Stimulated activated CD4-positive, alpha-beta T cell treated with anti-CD3 and anti-CD28 coated beads, Interleukin-1b, Interleukin-23, amount 100 ng/mL, for 4 hours (primary cell): ENCODE data around the gene RPS6KA2.
"Not testable (repeated sequence)": the region's sequence is repeated elsewhere in the genome, so short reads cannot be mapped to it uniquely, and the experiment has no call there.

Source experiments
- DNase-seq, 2 donors: peaks; one replicate each; pipeline ENCODE4 v3.0.0-alpha.2; 2020; ENCODE audit warnings: low read depth in 2 of 2

The RPS6KA2 gene

DNA sequence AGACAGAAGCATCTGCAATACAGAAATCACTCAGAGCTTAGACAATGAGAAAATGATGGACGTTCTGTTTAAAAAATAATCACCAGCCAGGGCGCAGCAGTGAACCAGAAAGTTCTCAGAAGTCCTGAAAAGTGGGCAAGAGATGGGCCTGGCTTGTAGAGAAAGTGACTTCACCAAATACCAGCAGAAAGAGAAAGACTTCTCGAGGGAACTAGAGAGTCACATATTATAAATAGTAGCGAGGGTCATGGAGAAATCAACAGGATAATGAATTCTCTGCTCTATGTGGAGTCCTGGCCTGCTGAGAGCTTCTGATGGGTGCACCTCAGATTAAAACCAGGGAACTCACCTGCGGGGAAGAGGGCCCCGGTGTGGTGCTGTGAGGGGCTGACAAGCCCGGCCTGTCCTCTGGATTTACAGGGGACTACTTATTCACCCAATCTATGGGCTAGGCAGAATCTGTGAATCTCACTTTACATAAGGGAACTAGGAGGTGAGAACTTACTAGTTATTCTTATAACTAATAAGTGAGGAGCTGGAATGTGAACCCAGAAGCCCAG, 35.0 kb downstream of the RPS6KA2 start:
- no peak for DNase-seq

DNA sequence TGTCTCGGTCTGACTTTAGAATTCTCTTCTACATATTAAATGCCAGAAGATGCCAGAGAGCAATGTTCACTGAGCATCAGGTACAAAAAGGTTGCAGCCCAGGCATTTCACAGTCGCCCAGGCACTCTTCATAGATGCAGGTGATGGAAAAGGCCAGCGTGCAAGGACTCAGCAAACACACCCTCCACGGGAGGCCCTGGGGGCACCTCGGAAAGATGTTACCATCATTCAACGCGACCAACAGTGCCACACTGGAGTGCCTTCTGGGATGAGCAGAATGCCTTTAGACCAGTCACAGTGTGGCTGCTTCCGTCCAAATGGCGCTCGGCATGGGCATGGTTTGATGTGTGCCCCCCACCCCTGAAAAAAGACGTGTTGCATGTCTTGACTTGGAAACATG, 36.0 kb downstream of the RPS6KA2 start:
- no peak for DNase-seq

DNA sequence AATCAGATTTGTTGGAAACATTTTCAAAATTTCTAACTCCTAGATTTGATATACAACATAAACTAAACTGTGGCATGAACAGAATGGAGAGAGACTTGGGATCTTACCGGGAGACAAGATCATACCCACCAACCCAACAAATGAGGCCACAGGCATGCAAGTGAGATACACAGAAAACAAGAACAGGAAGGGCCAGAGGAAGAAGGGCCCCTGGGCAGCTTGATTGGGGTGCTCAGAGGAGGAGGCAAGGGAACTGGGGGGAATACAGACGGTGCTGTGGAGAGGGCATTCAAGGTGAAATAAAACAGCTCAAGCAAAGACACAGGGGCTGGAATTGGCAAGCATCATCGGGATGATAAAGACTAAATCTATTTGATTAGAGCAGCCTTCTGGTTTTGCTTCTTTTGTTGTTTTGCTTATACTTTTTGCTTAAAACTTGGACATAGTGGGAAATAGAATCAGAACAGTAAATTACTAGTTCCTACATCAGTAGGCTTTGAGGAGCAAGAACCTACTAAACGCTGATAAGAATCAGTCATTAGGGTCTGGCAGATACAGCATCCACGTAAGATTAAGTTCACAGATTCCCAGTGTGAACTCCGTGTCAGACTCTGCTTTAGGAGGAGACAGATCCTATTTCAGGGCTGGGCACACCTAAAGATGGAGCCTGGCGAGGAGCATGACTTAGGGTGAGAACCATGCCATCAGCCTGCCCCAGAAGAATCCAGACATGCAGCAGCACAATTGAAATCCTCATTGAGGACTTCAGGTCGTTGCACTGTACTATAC, 37.1 kb downstream of the RPS6KA2 start:
- DNase-seq: no peak

DNA sequence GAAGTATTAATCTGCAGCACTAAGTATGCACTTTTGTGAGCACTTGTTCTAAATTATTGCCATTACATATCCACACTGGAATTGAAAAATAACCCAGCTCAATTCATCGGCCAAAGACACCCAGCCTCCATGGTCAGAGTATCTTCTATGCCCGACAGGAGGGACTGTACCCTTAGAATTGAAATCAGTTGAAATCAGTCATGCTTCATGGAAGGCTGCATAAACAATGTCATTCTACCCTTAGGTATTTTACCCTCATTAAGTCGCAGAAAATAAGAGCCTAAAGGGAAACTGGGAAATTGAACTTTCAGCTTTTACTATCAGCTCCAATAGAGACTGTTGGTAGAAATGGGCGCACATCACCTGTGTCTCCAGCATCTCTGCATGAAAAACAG, 37.7 kb downstream of the RPS6KA2 start:
- DNase-seq: no peak

DNA sequence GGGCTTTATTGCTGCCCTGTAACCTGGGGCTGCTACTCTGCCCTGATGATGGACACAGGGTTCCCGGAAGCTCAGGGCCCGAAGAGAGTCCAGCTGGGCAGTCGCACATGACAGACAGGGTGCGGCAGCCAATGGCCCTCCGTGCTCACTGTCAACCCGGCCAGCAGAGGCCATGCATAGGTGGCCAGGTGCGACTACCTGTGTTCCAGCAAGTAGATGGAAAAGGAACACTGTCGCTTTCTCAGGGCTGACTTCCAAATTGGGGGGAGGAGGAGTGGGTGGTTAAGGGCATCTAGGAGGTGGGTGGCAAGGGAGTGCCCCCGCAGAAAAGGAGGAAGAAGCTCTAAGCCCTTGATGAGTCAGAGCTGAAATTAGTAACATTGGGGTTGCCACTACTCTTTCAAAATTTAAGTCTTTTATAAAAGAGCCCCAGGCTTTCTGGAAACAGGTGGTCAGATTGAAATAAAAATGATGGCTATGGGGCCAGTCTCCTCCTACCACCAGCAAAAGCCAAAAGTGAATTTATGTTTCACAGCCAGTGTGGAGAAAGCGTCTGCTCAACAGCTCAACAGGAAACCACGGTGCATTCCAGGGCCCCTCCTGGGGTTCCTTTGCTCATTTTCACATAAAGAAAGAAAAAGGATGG, 38.2 kb downstream of the RPS6KA2 start:
- no peak for DNase-seq

DNA sequence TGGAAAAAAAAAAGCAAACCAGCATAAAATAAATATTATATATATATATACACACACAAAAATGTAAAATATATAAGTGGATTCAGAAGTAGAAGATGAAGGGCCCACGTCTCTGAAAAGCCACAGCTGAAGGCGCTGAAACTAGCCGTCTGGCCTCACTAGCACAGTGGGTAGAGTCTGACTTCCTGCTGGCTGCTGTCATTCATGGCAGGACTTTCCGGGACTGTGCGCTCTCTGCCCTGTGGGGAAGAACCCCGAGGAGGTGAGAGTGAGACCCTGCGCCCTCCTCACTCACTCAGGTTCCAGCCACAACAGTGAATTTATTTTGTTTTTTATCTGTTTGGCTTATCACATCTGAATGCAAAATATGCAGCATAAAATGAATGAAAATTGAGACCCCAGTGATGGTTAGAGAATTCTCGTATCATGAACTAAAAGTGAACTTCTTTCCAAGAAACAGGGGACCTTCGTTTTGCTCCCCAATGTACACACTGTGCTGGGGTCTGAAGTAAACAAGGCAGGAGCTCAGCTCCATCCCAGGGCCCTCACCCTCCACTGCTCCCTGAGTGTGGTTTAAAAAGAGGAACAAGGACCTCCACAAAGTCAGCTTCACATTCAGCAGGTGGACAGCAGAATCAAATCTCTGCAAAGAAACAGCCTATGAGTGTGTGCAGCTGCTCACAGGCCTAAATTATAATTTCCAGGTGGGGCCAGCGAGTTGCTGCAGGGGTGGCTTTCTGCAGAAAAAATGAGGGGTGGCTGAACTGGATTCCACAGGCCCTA, 39.2 kb downstream of the RPS6KA2 start:
- no peak for DNase-seq

DNA sequence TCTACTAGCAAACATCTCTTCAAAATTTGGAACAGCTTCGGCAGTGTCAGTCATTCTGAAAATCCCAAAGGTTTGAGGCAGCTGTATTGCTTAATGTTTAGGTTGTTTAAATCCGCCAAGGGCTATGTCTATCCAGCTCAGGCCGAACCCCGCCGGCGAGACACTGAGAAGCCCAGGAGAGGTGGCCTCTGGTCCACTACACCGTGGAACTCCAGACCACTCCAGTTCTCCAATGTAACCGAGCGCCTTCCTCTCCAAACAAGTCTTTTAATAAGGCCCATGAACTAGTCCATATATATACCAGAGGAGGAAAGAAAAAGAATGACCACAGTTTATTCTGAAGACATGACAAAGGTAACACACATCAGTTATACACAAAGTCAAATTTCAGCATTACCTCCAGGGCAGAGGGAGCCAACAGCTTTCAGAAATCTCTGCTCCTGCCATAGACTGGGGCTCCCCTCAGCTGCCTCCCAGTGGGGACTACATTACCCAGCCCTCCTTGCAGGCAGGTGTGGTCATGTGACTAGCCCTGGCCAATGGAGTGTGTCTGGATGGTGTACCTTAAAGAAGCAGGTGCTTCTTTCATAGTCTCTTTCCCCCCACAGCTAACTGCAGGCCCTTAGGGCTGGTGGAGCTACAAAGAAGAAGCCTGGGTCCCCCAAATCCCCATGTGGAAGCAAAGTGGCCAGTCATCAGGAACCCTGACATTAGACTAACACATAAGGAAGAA, 40.5 kb downstream of the RPS6KA2 start, which contains the start of gene RAMACL:
TSS of gene RAMACL (minus strand) at position 255 of the 733 bp plus-strand sequence. CDS start at position 54, 201 bp downstream.
- DNase-seq: peak in 1 of 2 donors; percentile 12

DNA sequence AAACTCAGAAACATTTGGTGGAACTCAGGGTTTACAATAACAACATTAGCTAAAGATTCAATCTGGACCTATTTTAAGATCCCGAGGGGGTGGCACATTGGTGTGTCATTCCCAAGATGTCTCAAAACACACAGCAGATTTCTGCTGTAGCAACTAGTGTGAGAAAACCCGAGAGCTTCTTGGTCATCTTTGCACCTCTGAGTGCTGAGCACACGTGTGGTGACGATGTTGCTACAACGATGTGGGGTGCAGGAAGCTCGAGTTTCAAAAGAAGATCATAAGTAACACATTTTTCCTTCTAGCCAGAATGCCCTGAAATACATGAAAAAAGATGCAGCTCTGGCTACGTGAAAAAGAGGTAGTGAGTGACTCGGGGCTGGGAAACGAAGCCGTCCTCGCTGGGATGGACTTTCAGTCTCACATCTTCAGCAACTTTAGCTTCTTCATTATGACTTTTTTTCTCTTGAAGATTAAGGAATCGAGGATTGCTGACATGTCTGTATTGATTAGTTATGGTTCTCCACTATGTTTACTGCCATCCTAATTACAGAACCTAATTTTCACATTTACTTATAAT, 42.1 kb downstream of the RPS6KA2 start:
- no peak for DNase-seq

DNA sequence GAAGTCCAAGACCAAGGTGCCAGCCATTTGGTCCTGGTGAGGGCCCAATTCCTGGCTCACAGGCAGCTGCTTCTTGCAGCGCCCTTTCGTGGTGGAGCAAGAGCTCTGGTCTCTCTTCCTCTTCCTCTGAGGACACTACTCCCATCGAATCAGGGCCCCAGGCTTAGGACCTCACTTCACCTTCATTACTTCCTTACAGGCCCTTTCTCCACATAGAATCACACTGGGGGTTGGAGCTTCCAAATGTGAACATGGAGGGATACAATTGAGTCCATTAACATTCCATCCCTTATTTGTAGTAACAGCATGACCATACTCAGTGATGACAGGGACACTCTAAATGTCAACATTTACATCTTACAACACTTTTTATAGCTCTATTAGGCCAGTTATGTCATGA, 42.9 kb downstream of the RPS6KA2 start:
- no peak for DNase-seq

DNA sequence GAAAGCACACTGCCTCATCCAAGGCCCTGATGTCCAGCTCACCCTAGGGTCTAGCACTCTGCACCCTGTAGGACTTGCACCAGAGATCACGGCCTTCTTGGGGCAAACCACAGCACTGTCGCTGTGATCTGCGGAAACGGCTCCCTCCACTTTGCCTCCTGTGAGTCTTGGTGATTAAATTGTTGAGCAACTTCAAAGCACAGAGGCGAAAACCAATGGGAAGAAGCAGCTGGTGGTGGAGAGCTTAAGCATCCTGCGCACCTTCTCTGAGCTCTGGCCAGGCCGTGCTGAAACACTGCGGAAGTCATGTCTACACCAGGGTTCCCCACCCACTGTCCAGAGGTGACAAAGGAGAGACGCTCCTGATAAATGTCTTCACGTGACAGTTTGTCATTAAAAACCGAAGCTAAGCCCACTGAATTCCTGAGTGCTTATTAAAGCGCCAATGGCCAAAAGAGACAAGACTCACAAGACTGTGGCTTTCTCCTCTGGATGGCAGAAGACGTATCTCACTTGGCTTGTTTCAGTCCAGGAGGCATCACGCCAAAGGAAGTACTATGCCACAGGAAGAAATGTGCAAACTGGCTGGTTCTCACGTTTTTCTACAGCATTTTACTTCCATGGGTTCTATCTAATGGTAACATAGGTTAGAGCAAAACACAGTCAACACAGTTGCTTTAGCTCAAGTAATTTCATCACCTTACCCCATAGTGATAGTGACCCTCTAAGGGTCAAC, 43.7 kb downstream of the RPS6KA2 start:
- DNase-seq: no peak

DNA sequence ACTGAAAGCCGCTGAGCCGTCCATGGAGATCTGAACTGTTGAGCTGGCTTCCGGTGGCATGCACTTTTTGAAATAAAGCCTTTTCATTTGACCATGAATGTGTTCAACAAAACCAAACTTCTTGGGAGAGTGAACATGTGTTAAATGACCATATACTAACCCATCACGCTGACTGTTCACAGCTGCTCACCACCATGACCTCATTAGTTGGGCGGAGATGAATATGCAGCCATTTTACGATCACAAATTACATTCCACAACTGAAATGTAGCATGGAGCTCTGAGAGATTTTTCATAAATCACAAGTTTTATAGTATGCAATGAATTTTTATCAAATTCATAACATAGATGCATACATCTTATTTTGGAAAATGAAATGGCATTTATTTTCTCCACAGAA, 44.8 kb downstream of the RPS6KA2 start:
- no peak for DNase-seq

DNA sequence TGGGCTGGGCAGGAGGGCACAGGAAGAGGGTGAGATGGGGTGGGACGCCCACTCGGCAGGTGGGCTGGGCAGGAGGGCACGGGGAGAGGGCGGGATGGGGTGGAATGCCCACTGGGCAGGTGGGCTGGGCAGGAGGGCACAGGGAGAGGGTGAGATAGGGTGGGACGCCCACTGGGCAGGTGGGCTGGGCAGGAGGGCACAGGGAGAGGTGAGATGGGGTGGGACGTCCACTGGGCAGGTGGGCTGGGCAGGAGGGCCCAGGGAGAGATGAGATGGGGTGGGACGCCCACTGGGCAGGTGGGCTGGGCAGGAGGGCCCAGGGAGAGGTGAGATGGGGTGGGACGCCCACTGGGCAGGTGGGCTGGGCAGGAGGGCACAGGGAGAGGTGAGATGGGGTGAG, 45.2 kb downstream of the RPS6KA2 start:
- DNase-seq: not testable (repeated sequence)

DNA sequence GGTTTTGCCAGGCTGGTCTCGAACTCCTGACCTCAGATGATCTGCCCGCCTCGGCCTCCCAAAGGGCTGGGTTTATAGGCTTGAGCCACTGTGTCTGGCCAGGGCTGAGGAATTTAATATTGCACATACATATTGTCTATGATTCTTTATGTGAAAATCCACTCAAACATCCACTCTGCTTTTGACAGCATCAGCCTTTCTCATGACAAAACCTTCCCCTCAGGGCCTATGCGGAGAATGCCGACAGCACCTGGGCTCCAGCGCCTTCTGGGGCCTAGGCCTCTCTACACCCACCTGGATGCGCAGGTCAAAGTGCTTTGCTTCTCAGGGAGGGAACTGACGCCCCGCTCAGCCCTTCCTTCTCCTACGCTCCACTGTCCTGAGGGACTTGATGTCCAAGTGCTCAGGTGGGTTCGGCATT, 46.0 kb downstream of the RPS6KA2 start:
- DNase-seq: no peak

DNA sequence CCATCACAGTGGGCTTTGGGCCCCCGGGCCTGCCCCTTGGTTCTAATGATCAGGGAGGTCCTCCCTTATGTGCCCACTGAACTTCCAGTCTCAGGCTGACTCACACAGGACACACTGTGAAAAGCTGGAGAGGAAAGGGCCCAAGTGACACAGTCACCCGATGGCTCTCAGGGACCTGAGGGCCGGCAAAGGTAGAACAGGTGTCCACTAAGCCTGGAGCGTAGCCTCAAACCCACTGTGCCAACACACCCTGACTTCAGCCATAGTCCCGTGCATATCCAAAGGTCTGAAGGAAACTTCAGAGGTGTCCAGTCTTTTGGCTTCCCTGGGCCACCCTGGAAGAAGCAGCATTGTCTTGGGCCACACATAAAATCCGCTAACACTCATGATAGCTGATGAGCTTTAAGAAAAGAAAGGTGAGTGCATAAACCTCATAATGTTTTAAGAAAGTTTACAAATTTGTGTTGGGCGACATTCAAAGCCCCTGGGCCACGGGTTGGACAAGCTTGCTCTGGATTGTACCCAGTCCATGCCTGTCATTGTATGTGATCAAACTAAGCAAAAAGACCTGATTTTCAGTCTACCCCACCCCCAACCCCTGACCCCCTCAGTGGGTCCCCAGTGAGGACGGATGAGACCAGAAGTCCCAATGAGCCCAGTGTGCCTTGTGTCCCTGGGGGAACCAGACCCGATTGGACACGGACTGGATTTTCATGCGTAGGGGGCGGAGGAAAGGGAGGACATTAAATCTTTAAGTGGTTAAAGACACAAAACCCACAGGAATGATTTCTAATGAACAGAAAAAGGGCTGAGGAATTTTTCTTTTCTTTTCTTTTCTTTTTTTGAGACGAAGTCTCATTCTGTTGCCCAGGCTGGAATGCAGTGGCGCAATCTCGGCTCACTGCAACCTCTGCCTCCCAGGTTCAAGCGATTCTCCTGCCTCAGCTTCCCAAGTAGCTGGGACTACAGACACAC, 46.7 kb downstream of the RPS6KA2 start:
- DNase-seq: no peak

DNA sequence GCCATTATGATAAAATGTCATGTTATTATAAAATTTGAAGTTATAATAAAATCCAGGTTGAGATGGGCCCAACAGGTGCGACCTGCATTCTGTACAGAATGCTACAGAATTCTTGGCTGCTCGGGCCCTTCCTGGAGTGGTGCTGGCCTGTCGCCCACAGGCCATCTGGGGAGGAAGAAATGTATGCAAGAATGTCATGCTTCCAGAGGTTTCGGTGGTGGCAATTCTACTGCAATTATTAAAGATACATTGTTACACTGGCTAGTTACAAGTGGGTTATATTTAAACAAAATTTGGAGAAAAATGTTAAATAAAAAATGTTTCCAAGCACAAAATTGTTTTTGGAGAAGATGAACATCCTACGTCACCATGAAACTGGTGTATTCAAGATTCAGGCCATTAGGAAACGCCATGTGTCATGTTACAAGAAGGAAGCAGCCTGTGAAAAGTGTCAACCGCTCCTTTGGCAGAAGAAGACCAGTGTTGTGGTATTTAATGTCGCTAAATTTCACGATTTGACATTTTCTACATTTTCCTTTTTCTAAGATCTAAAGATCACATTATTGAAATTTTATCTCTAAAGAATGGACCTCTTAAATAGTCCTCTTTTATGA, 47.7 kb downstream of the RPS6KA2 start:
- no peak for DNase-seq

DNA sequence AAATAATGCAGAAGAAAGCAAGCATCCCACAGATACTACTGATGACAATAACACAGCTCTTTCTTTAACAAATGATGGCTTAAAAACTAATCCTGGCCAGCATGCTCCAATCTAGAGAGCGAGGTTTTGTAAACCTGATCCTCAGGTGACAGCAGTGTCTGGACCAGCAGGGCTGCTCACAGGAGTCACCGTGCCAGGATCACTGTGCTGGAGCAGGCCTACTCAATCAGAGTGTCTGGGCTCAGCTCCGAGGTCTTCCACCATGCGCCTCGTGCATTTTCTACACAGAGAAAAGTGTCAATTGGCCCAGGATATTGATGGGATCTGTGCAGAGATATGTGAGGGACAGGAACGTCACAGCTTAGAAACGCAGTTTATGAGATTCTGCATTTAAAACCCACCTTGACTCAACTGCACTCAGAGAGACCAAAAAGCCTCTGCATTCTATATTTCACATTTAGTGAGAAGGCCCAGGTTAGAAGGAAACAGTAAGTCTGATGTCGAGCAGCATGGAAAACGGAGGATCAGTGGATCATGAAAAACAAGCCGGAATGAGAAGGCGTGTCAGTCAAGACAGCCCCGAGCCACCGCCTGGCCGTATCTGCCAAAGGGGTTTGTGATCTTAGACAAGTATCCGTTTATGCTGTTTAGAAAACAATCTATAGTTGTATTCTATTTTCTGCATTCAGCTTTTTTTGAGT, 48.4 kb downstream of the RPS6KA2 start:
- DNase-seq: no peak

DNA sequence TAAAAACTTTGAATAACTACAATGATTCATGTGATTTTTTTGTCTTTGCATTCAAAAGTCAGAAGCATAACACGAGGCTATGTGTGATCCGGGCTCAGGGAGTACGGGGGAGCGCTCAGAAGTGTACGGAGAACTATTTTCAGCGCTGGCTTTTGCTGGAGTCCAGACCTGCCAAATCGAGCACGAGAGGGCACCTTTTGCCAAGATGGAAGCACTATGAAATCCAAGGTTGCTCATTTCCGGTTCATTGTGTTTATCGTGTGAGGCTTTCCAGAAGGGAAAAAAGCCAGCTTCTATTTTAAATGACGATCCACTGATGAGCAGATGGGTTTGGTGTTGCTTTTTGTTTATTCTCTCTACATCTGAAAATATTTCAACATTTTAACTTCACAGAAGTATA, 51.8 kb downstream of the RPS6KA2 start:
- no peak for DNase-seq

DNA sequence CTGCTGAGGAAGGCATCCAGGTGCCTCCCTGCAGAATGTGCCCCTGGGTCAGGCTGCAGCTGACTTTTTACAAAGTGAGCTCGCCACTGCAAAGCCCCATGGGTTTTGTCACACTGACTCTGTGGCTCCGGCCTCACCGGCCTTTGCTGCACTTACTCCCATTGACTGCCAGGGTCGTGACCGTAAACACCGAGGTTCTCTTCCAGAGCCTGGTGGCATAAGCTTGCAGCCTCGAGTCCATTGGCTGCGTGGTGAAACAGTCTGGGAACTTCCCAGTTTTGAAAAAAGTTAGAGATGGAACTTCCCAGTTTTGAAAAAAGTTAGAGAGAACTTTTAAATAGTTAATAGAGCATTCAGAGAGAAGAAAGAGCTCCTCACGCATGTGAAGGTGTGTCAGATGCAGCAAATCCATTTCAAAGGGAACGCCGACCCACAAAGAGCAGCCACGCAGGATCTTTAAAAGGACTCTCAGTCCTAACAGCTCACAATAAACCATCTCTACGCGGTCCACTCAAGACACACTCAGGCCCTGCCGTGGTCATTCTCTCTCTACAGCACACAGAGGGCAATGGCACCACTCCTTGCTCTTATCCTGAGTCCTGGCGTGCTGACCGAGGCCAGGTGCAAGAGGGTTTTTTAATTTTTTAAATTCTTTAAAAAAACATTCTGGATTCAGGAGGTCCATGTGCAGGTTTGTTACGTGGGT, 53.4 kb downstream of the RPS6KA2 start:
- DNase-seq: no peak
